Mucosa of stomach (tissue), 1 donor: Measurements from ENCODE around the gene DRD4.

Experiments
- H3K27me3 ChIP-seq: one replicate; pipeline ENCODE4 v1.7.0; 2013; ENCODE audit warnings: mild to moderate bottlenecking, low read length; ENCODE audit not compliant: control insufficient read depth, insufficient read depth
- H3K36me3 ChIP-seq: one replicate; pipeline ENCODE4 v1.7.0; 2013; ENCODE audit warnings: low read length; ENCODE audit not compliant: control insufficient read depth, insufficient read depth
- H3K4me1 ChIP-seq: one replicate; pipeline ENCODE4 v1.7.0; 2013; ENCODE audit warnings: mild to moderate bottlenecking, low read length; ENCODE audit not compliant: control insufficient read depth, insufficient read depth
- H3K4me3 ChIP-seq: one replicate; pipeline ENCODE4 v1.7.0; 2013; ENCODE audit warnings: low read length
- H3K9ac ChIP-seq: one replicate; pipeline ENCODE4 v1.7.0; 2013; ENCODE audit warnings: mild to moderate bottlenecking, low read length, moderate library complexity
- H3K9me3 ChIP-seq: one replicate; pipeline ENCODE4 v1.7.0; 2013; ENCODE audit warnings: mild to moderate bottlenecking, low read length, moderate library complexity; ENCODE audit not compliant: control insufficient read depth
- donor health status: Pancreatic carcinoma.

Gene DRD4

GRCh38 chr11:627308-627576 is 9.8 kb upstream of the DRD4 start:
- no peak overlapping the region for H3K4me3 ChIP-seq
- H3K27me3 ChIP-seq: peaks cover 4% of the 10 kb centered on the region
- no peaks in the 10 kb centered on the region for H3K36me3 ChIP-seq
- H3K4me1 ChIP-seq: peaks cover 33% of the 10 kb centered on the region
- H3K9me3 ChIP-seq: no peaks in the 10 kb centered on the region
- no peak overlapping the region for H3K9ac ChIP-seq

DNA sequence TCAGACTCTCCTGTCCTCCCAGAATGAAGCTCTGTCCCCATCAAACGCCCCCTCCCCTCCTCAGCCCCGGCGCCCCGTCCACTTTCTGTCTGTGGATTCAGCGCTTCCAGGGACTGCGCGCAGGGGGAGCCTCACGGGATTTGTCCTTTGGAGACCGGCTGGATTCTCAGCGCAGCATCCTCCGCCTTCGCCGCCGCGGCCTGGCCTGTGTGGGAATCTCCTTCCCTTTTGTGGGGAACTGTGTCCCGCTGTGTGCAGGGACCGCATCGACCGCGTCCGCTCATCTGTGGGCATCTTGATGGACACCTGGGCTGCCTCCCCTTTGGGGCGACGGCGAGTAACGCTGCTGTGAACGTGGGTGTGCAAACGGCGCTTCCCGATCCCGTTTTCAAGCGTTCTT is 9.0 kb upstream of the DRD4 start:
- Histone ChIP-seq H3K27me3 (peaks cover 4% of the 10 kb centered on the region), H3K4me3 (no peak overlapping the region), H3K36me3 (no peaks in the 10 kb centered on the region), H3K4me1 (peaks cover 33% of the 10 kb centered on the region), H3K9me3 (no peaks in the 10 kb centered on the region), H3K9ac (no peak overlapping the region)

GRCh38 chr11:629237-629583 is 7.9 kb upstream of the DRD4 start:
- no peak overlapping the region for H3K9ac ChIP-seq
- H3K9me3 ChIP-seq: no peaks in the 10 kb centered on the region
- H3K4me3 ChIP-seq: no peak overlapping the region
- H3K27me3 ChIP-seq: peaks cover 4% of the 10 kb centered on the region
- peaks cover 23% of the 10 kb centered on the region for H3K4me1 ChIP-seq
- no peaks in the 10 kb centered on the region for H3K36me3 ChIP-seq

DNA sequence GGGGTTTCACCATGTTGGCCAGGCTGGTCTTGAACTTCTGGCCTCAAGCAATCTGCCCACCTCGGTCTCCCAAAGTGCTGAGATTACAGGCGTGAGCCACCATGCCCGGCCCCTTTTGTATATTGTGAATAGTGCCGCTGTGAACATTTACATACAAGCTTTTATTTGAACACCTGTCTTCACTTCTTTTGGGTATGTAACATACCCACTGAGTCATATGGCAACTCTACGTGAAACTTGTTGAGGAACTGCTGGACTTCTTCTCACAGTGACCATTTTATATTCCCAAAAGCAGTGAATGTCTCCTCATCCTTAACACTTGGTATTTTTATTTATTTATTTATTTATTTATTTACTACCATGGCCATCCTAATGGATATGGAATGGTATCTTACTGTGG is 6.2 kb upstream of the DRD4 start:
- H3K9ac ChIP-seq: no peak overlapping the region
- no peaks in the 10 kb centered on the region for H3K36me3 ChIP-seq
- no peak overlapping the region for H3K4me3 ChIP-seq
- H3K4me1 ChIP-seq: peaks cover 8% of the 10 kb centered on the region
- no peaks in the 10 kb centered on the region for H3K9me3 ChIP-seq
- peaks cover 1% of the 10 kb centered on the region for H3K27me3 ChIP-seq

- Histone ChIP-seq H3K27me3 (peaks cover 26% of the 10 kb centered on the region), H3K9me3 (no peaks in the 10 kb centered on the region), H3K4me3 (no peak overlapping the region), H3K4me1 (peaks cover 6% of the 10 kb centered on the region), H3K9ac (no peak overlapping the region), H3K36me3 (no peaks in the 10 kb centered on the region)
These were observed 1.0 kb upstream of the DRD4 start for GRCh38 chr11:635945-636510.

GRCh38 chr11:637333-637592 is 194 bp downstream of the DRD4 start:
- no peak overlapping the region for H3K9ac ChIP-seq
- H3K27me3 ChIP-seq: peaks cover 26% of the 10 kb centered on the region
- H3K4me1 ChIP-seq: peaks cover 6% of the 10 kb centered on the region
- no peaks in the 10 kb centered on the region for H3K36me3 ChIP-seq
- H3K9me3 ChIP-seq: no peaks in the 10 kb centered on the region
- H3K4me3 ChIP-seq: no peak overlapping the region

DNA sequence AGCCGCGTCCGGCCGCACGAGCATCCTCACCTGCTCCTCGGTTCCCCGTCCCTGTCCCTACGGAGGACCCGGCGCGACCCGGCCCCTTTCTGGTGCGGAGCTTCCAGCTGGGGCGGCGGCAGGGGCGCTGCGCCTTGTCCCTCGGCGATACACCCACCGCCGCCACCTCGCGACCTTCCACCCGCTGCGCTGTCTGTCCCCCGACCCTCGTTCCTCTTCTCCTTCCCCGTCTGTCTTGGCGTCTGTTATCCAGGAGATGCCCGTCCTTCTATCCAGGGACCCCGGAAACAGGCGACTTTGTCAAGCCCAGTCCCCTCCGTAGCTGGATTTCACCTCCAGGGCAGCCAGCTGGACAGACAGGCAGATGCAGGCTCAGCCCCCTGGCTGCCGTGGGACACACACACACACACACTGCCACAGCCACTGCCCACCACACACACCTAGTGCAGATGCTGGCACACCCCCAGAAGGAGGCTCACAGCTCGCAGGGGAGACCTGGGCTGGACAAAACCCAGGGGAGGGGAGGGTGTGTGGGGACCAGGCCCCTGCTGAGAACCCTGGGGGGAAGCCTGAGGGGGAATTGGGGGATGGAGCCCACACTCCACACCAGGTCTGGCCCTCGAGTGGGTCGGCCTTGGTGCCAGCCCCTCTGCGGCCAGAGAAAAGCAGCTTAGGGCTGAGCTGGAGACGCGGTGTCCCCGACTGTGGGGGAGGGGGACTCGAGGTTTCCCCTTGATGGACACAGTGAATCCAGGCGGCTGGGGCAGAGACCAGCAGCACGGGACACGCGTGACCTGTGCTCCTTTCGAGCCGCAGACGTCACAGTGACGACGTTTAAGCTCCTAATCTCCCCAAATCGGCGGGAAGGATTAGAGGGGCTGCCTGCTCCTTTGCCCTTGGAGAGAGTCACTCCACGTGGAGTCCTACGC is 788 bp downstream of the DRD4 start:
- peaks cover 6% of the 10 kb centered on the region for H3K4me1 ChIP-seq

DNA sequence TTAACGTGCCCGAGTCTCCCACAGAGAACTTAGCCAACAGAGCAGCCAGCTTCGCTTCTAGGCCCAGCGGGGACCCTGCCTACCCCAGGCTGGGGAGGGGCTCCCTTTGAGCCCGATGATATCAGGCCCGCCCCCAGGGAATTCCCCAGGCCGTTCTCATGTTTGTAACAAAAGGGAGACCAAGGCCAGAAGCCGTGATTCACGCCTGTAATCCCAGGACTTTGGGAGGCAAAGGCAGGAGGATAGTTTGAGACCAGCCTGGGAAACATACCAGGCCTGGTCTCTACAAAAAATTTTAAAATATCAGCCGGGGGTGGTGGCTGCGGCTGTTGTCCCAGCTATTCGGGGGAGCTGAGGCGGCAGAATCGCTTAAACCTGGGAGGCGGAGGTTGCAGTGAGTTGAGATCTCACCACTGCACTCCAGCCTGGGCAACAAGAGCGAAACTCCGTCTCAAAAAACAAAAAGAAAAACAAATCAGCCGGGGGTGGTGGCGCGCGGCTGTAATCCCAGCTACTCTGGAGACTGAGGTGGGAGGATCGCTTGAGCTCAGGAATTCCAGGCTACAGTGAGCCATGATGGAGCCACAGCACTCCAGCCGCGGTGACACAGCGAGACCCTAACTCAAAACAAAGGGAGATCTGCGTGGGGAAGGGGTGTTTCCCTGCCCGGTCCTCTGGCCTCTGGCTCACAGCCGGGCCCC is 1.7 kb downstream of the DRD4 start:
- H3K4me1 ChIP-seq: peaks cover 6% of the 10 kb centered on the region
- H3K9ac ChIP-seq: no peak overlapping the region
- H3K9me3 ChIP-seq: no peaks in the 10 kb centered on the region
- H3K4me3 ChIP-seq: no peak overlapping the region
- H3K27me3 ChIP-seq: peaks cover 26% of the 10 kb centered on the region
- H3K36me3 ChIP-seq: no peaks in the 10 kb centered on the region

More for the DNA sequence above, 788 bp downstream of the DRD4 start:
- no peaks in the 10 kb centered on the region for H3K36me3 ChIP-seq
- H3K27me3 ChIP-seq: peaks cover 26% of the 10 kb centered on the region
- H3K9me3 ChIP-seq: no peaks in the 10 kb centered on the region
- no peak overlapping the region for H3K9ac ChIP-seq
- H3K4me3 ChIP-seq: no peak overlapping the region

- H3K9ac ChIP-seq: no peak overlapping the region
- H3K4me3 ChIP-seq: no peak overlapping the region
- H3K27me3 ChIP-seq: peaks cover 26% of the 10 kb centered on the region
- H3K36me3 ChIP-seq: no peaks in the 10 kb centered on the region
- H3K4me1 ChIP-seq: peaks cover 8% of the 10 kb centered on the region
- H3K9me3 ChIP-seq: no peaks in the 10 kb centered on the region
These were observed 2.4 kb downstream of the DRD4 start for GRCh38 chr11:639332-639955.

GRCh38 chr11:640021-640706 is 3.1 kb downstream of the DRD4 start:
- Histone ChIP-seq H3K27me3 (peaks cover 26% of the 10 kb centered on the region), H3K36me3 (no peaks in the 10 kb centered on the region)

DNA sequence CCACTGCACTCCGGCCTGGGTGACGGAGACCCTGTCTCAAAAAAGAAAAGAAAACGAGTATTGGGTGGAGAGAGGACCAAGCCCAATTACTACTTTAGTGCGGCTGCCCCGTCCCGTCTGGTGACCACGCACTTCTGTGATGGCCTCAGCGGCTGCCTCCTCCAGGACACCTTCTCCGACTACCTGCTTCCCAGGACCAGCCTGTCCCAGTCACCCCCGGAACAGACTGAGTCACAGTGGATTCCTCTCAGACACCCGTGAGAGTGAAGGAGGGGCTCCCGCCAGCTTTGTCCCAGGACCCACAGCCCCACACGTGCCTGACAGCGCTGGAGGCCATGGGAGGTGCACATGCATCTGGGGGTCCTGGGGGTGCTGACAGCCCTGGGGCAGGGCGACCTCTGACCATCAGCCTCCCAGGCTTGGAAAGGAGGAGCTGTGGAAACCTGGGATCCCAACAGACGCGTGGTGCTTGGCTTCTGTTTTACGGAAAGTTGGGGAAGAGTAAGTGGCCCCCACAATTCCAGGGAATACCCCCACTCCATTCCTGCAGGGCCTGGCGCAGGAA is 4.8 kb downstream of the DRD4 start:
- H3K9ac ChIP-seq: no peak overlapping the region
- H3K9me3 ChIP-seq: no peaks in the 10 kb centered on the region
- no peak overlapping the region for H3K4me3 ChIP-seq
- H3K4me1 ChIP-seq: peaks cover 9% of the 10 kb centered on the region
- peaks cover 24% of the 10 kb centered on the region for H3K27me3 ChIP-seq
- H3K36me3 ChIP-seq: no peaks in the 10 kb centered on the region

More at GRCh38 chr11:640021-640706, 3.1 kb downstream of the DRD4 start:
- no peaks in the 10 kb centered on the region for H3K9me3 ChIP-seq
- no peak overlapping the region for H3K9ac ChIP-seq
- H3K4me3 ChIP-seq: no peak overlapping the region
- peaks cover 9% of the 10 kb centered on the region for H3K4me1 ChIP-seq
